H1 (cell line): ENCODE measurements around the gene NOC4L. TPM values are rescaled to one million over a fixed set of nuclear protein-coding genes. Genes with fewer than 3 reads are reported as not detected.

Experiments used
- CTCF ChIA-PET: fragments of 300-600 bp; sonication (Branson Sonifier 250); formaldehyde crosslinking; loops from one replicate; lab custom pipeline; 2021; ENCODE audit not compliant: partially characterized antibody; lab: Charles Lee
- POLR2A ChIA-PET: fragments of 300-600 bp; sonication (Branson Sonifier 250); formaldehyde crosslinking; loops from one replicate; lab custom pipeline; 2021; ENCODE audit warnings: inconsistent platforms; ENCODE audit not compliant: partially characterized antibody; lab: Charles Lee
- DNase-seq, 2 experiments: peaks; one replicate each; pipeline versions ENCODE4 v3.0.0 to v3.0.0-alpha.2; 2010 to 2022; ENCODE audit warnings: low spot score in 2 of 2, low read depth in 1 of 2, mixed read lengths in 1 of 2
- FAIRE-seq: peaks from 2 replicates; lab custom pipeline; 2011; peaks lifted over from hg19 to GRCh38; lab: Jason Lieb, UNC
- H2AFZ ChIP-seq: 2 replicates; pipeline ENCODE4 v1.8.1; 2012; ENCODE audit warnings: low read length, inconsistent platforms
- H2AK5ac ChIP-seq: 2 replicates; pipeline ENCODE4 v1.6.1; 2013; ENCODE audit warnings: low read depth, low read length
- H2BK120ac ChIP-seq: replicated peaks from 2 replicates; pipeline ENCODE3; 2013; ENCODE audit warnings: low read depth, low read length, inconsistent platforms
- H2BK12ac ChIP-seq: 2 replicates; pipeline ENCODE4 v1.6.1; 2013; ENCODE audit warnings: low read depth, low read length
- H2BK15ac ChIP-seq: 2 replicates; pipeline ENCODE4 v1.6.1; 2013; ENCODE audit warnings: low read length
- H2BK20ac ChIP-seq: 2 replicates; pipeline ENCODE4 v1.6.1; 2013; ENCODE audit warnings: low read length
- H2BK5ac ChIP-seq: 2 replicates; pipeline ENCODE4 v1.6.1; 2013; ENCODE audit warnings: low read depth, low read length
- H3K14ac ChIP-seq: 2 replicates; pipeline ENCODE4 v1.6.1; 2013; ENCODE audit warnings: inconsistent platforms; ENCODE audit not compliant: insufficient read length
- H3K18ac ChIP-seq: 2 replicates; pipeline ENCODE4 v1.6.1; 2013; ENCODE audit warnings: low read length; ENCODE audit errors: extremely low read depth
- H3K23ac ChIP-seq: 2 replicates; pipeline ENCODE4 v1.6.1; 2013; ENCODE audit warnings: inconsistent platforms; ENCODE audit not compliant: insufficient read length
- H3K23me2 ChIP-seq: 2 replicates; pipeline ENCODE4 v1.6.1; 2013; ENCODE audit warnings: low read depth, low read length
- H3K27ac ChIP-seq: 2 replicates; pipeline ENCODE4 v1.6.1; 2011; ENCODE audit warnings: low read depth, low read length, inconsistent platforms
- H3K27me3 ChIP-seq, 4 experiments: replicated peaks in 1 of 4; 1 replicate in 1 of 4; 2 replicates in 3 of 4; pipeline versions ENCODE4 v1.6.1 to v1.8.1; 2011 to 2013; ENCODE audit warnings: low read length in 3 of 4, mild to moderate bottlenecking in 3 of 4, inconsistent platforms in 2 of 4, mixed read lengths in 2 of 4, moderate library complexity in 1 of 4; ENCODE audit not compliant: control insufficient read depth in 3 of 4, insufficient read depth in 3 of 4; ENCODE audit errors: extremely low read depth in 1 of 4
- H3K36me3 ChIP-seq, 4 experiments: 2 replicates each; pipeline versions ENCODE4 v1.6.1 to v1.8.1; 2011 to 2013; ENCODE audit warnings: mild to moderate bottlenecking in 4 of 4, low read length in 3 of 4, moderate library complexity in 2 of 4, control low read depth in 1 of 4, inconsistent platforms in 1 of 4; ENCODE audit not compliant: insufficient read depth in 4 of 4, control insufficient read depth in 2 of 4
- H3K4ac ChIP-seq: replicated peaks from 2 replicates; pipeline ENCODE3; 2013; ENCODE audit warnings: low read length, low read depth, mixed read lengths, inconsistent platforms; ENCODE audit not compliant: insufficient read length
- H3K4me1 ChIP-seq, 4 experiments: replicated peaks in 1 of 4; 1 replicate in 1 of 4; 2 replicates in 3 of 4; pipeline versions ENCODE4 v1.6.1 to v1.8.1; 2011 to 2013; ENCODE audit warnings: low read length in 3 of 4, inconsistent platforms in 2 of 4, mixed read lengths in 1 of 4; ENCODE audit not compliant: insufficient read depth in 4 of 4, control insufficient read depth in 3 of 4
- H3K4me2 ChIP-seq, 2 experiments: 2 replicates each; pipeline versions ENCODE4 v1.6.1 to v1.8.1; 2011 to 2013; ENCODE audit warnings: low read depth in 2 of 2, low read length in 2 of 2, control low read depth in 1 of 2, inconsistent platforms in 1 of 2, mild to moderate bottlenecking in 1 of 2; ENCODE audit not compliant: insufficient read depth in 1 of 2
- H3K4me3 ChIP-seq, 4 experiments: fragments of 200-600, 300-600 bp in 1 of 4; sonication (generic), shearing (Covaris generic), sonication (Bioruptor Twin) in 1 of 4; 2 replicates each; pipeline versions ENCODE4 v1.5.1 to v1.8.1; 2011 to 2016; ENCODE audit warnings: low read length in 4 of 4, low read depth in 3 of 4, control low read depth in 2 of 4, inconsistent platforms in 2 of 4, mild to moderate bottlenecking in 2 of 4, mixed read lengths in 1 of 4, moderate library complexity in 1 of 4; ENCODE audit not compliant: insufficient read depth in 2 of 4; ENCODE audit errors: extremely low read depth in 1 of 4
- H3K56ac ChIP-seq: replicated peaks from 2 replicates; pipeline ENCODE3; 2013; ENCODE audit warnings: low read depth, mild to moderate bottlenecking, mixed read lengths, low read length, inconsistent platforms; ENCODE audit not compliant: insufficient read length
- H3K79me1 ChIP-seq: 2 replicates; pipeline ENCODE4 v1.6.1; 2013; ENCODE audit warnings: low read depth, low read length, control low read depth
- H3K79me2 ChIP-seq, 2 experiments: 2 replicates each; pipeline versions ENCODE4 v1.6.1 to v1.8.1; 2012 to 2013; ENCODE audit warnings: low read length in 2 of 2, mild to moderate bottlenecking in 2 of 2, inconsistent platforms in 1 of 2; ENCODE audit not compliant: insufficient read depth in 2 of 2, control insufficient read depth in 1 of 2
- H3K9ac ChIP-seq, 4 experiments: replicated peaks in 1 of 4; 1 replicate in 1 of 4; 2 replicates in 3 of 4; pipeline versions ENCODE4 v1.6.1 to v1.8.1; 2011 to 2013; ENCODE audit warnings: low read depth in 3 of 4, low read length in 3 of 4, control low read depth in 2 of 4, mild to moderate bottlenecking in 2 of 4, moderate library complexity in 2 of 4, inconsistent platforms in 1 of 4; ENCODE audit errors: extremely low read depth in 1 of 4
- H3K9me3 ChIP-seq, 2 experiments: 2 replicates each; pipeline versions ENCODE4 v1.6.1 to v1.8.1; 2012 to 2013; ENCODE audit warnings: mild to moderate bottlenecking in 2 of 2, moderate library complexity in 2 of 2, control low read depth in 1 of 2, inconsistent platforms in 1 of 2, low read depth in 1 of 2, low read length in 1 of 2, mixed read lengths in 1 of 2; ENCODE audit not compliant: insufficient read depth in 2 of 2
- H4K20me1 ChIP-seq, 2 experiments: replicated peaks in 1 of 2; 2 replicates each; pipeline versions ENCODE3 to v1.8.1; 2011 to 2013; ENCODE audit warnings: inconsistent platforms in 2 of 2, low read length in 2 of 2, mild to moderate bottlenecking in 1 of 2; ENCODE audit not compliant: insufficient read depth in 2 of 2, control insufficient read depth in 1 of 2
- H4K5ac ChIP-seq: 2 replicates; pipeline ENCODE4 v1.6.1; 2013; ENCODE audit warnings: low read length, low read depth, mixed read lengths, inconsistent platforms; ENCODE audit not compliant: insufficient read length
- H4K8ac ChIP-seq: 2 replicates; pipeline ENCODE4 v1.8.0; 2013; ENCODE audit warnings: mild to moderate bottlenecking, moderate library complexity, low read length, inconsistent platforms; ENCODE audit not compliant: insufficient read depth; ENCODE audit errors: extremely low read depth
- H4K91ac ChIP-seq: replicated peaks from 2 replicates; pipeline ENCODE3; 2013; ENCODE audit warnings: low read length, mixed read lengths, inconsistent platforms; ENCODE audit not compliant: insufficient read length
- ASH2L ChIP-seq: fragments of 200-600, 300-600 bp; sonication (generic); IDR thresholded peaks from one replicate; pipeline ENCODE4 v1.7.1; 2017; ENCODE audit warnings: low read length
- HDAC2 ChIP-seq, 2 experiments: fragments of 300-600 bp in 1 of 2; sonication (generic) in 1 of 2; IDR thresholded peaks; 2 replicates each; pipeline ENCODE4 v1.6.1; 2011 to 2012; ENCODE audit warnings: low read depth in 2 of 2, low read length in 2 of 2, mild to moderate bottlenecking in 2 of 2, moderate library complexity in 2 of 2, borderline replicate concordance in 1 of 2, inconsistent platforms in 1 of 2
- KDM4A ChIP-seq: IDR thresholded peaks from one replicate; pipeline ENCODE4 v1.7.1; 2012; ENCODE audit warnings: low read depth, mild to moderate bottlenecking, moderate library complexity, low read length, inconsistent platforms; ENCODE audit not compliant: severe bottlenecking
- PHF8 ChIP-seq: fragments of 200-600 bp; sonication (generic); conservative IDR thresholded peaks from 2 replicates; pipeline ENCODE4 v1.7.1; 2012; ENCODE audit warnings: low read depth, mild to moderate bottlenecking, inconsistent platforms, low read length, moderate library complexity
- POLR2AphosphoS5 ChIP-seq: IDR thresholded peaks from 2 replicates; pipeline ENCODE4 v1.6.1; 2011; ENCODE audit warnings: low read depth, low read length
- POU5F1 ChIP-seq: IDR thresholded peaks from 2 replicates; pipeline ENCODE4 v1.6.1; 2011; ENCODE audit warnings: low read depth, mild to moderate bottlenecking, low read length, moderate library complexity
- RBBP5 ChIP-seq: IDR thresholded peaks from 2 replicates; pipeline ENCODE4 v1.7.1; 2012; ENCODE audit warnings: low read depth, mild to moderate bottlenecking, inconsistent platforms, low read length, moderate library complexity, borderline replicate concordance
- SP2 ChIP-seq: IDR thresholded peaks from 2 replicates; pipeline ENCODE4 v1.6.1; 2012; ENCODE audit warnings: mild to moderate bottlenecking, low read length, inconsistent platforms
- TCF12 ChIP-seq: IDR thresholded peaks from 2 replicates; pipeline ENCODE4 v1.6.1; 2011; ENCODE audit warnings: low read depth, mild to moderate bottlenecking, low read length
- WGBS, 2 experiments: shearing (Covaris generic) in 1 of 2; methylation state at CpG; one replicate each; pipeline versions ENCODE4 v1.1.6 to v1.1.7; 2013 to 2015; ENCODE audit warnings: low lambda C conversion rate in 2 of 2, mixed read lengths in 2 of 2, inconsistent platforms in 1 of 2, low coverage in 1 of 2, missing lambda C conversion rate in 1 of 2; ENCODE audit not compliant: insufficient replicate concordance in 2 of 2, insufficient coverage in 1 of 2, insufficient read length in 1 of 2; ENCODE audit errors: extremely low coverage in 1 of 2, missing lambda C conversion rate in 1 of 2; 5-methylcytosine and 5-hydroxymethylcytosine counted together
- polyA plus RNA-seq, 7 experiments: library from polyadenylated mRNA; depleted of rRNA in 3 of 7; stranded (reverse) in 5 of 7; unstranded in 2 of 7; fragments of >200 nt in 5 of 7; fragments of 200-250 nt in 2 of 7; gene quantifications; 1 replicate in 5 of 7; 2 replicates in 1 of 7; 4 replicates in 1 of 7; pipeline versions ENCODE4 v1.2.1 to v1.2.3, GENCODE V29; 2011 to 2013; ENCODE audit warnings: missing spikeins in 2 of 7, mixed read lengths in 2 of 7
- total RNA-seq: library from RNA; stranded (reverse); fragmentation: NEBNext Ultra II Directional; extraction: Animal tissue kit (Norgen Biotek cat#: 25700); gene quantifications from 2 replicates; pipeline ENCODE4 v1.2.1, GENCODE V29; 2021
- TF ChIP-seq, protein P1 (sequence below): IDR thresholded peaks from 2 replicates; pipeline ENCODE4 v1.6.1; 2011; ENCODE audit warnings: low read depth, mild to moderate bottlenecking, low read length; ENCODE audit not compliant: insufficient read depth

Gene NOC4L
- total and polyA plus RNA-seq, 2 of the 8 experiments (the other 6 are each of a cell fraction or from before 2014, with no cell fraction given), result 26.8 to 40.3 TPM

GRCh38 chr12:132179431-132180362 is 35.4 kb downstream of the NOC4L start:
- Histone ChIP-seq H3K56ac (no peak overlapping the region), H3K4me2 (no peak overlapping the region), H3K4me1 (0 out of 7 replicates have a peak, but pooled peaks cover 0 to 2% (median 0%) of the 10 kb centered on the region in 4 experiments), H3K4me3 (no peak overlapping the region), H2AFZ (no peak overlapping the region), H2BK5ac (no peak overlapping the region), H4K20me1 (peaks cover 0 to 12% of the 10 kb centered on the region in 2 experiments), H3K23me2 (peaks cover 6% of the 10 kb centered on the region; the same call in 1 of the 2 replicates), H3K9ac (no peak overlapping the region), H4K8ac (no peak overlapping the region), H4K5ac (no peak overlapping the region), H2BK12ac (no peak overlapping the region), H4K91ac (no peak overlapping the region), H3K4ac (no peak overlapping the region), H3K14ac (no peak overlapping the region), H3K79me1 (no peaks in the 10 kb centered on the region), H2AK5ac (peak overlapping the region; percentile 24; the same call in 1 of the 2 replicates), H2BK20ac (no peak overlapping the region), H3K27me3 (peaks cover 0 to 47% (median 29%) of the 10 kb centered on the region in 4 experiments; a peak in 5 of 7 replicates), H3K27ac (no peak overlapping the region), H3K9me3 (peaks cover 0 to 9% of the 10 kb centered on the region in 2 experiments; a peak in 1 of 4 replicates), H3K18ac (no peak overlapping the region), H3K36me3 (no peaks in the 10 kb centered on the region; a peak in 1 of 8 replicates), H3K23ac (peak overlapping the region; percentile 9), H3K79me2 (no peaks in the 10 kb centered on the region), H2BK120ac (no peak overlapping the region), H2BK15ac (no peak overlapping the region)
- DNase-seq, result no peak
- WGBS, 2 experiments, result 82% methylated on average over 19 of the region's 19 CpGs; no CpG with 5 or more reads in 1 of the 2 experiments
- no peak for FAIRE-seq
- ChIA-PET POLR2A (interaction anchor here (1.0 to 1.5 kb wide), 4 partner anchors 10 to 18 kb away, joined by 3 to 6 read pairs (median 3); no protein-coding TSS in a partner anchor), CTCF (interaction anchor here (0.6 to 2.0 kb wide), 14 partner anchors 9 to 172 kb away, joined by 3 to 8 read pairs (median 3); no protein-coding TSS in a partner anchor)
- TF ChIP-seq KDM4A (no peak), HDAC2 (IDR thresholded peaks at IDR 0.05; ENCODE audit: borderline replicate concordance in 1 of 2, low read depth in 2 of 2, low read length in 2 of 2) (no peak), PHF8 (no peak), POLR2AphosphoS5 (no peak), RBBP5 (no peak), TCF12 (no peak), SP2 (no peak), ASH2L (no peak), POU5F1 (no peak)
- TF ChIP-seq, protein P1, sequence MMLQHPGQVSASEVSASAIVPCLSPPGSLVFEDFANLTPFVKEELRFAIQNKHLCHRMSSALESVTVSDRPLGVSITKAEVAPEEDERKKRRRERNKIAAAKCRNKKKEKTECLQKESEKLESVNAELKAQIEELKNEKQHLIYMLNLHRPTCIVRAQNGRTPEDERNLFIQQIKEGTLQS, result no peak
